NCI-H460 (cell line): ENCODE measurements around the gene BCL11B. TPM values are rescaled to one million over a fixed set of nuclear protein-coding genes. Genes with fewer than 3 reads are reported as not detected.

Source experiments
- DNase-seq: peaks from one replicate; pipeline ENCODE4 v3.0.0-alpha.2; 2016; ENCODE audit warnings: low read depth; ENCODE audit errors: extremely low read depth
- total RNA-seq: library from RNA; depleted of rRNA; stranded (reverse); fragments of >200 nt; shearing (Covaris generic); gene quantifications from 2 replicates; pipeline ENCODE4 v1.2.3, GENCODE V29; 2014

Gene BCL11B
- total RNA-seq, 1 experiment from 2014 or later, result not detected

DNA sequence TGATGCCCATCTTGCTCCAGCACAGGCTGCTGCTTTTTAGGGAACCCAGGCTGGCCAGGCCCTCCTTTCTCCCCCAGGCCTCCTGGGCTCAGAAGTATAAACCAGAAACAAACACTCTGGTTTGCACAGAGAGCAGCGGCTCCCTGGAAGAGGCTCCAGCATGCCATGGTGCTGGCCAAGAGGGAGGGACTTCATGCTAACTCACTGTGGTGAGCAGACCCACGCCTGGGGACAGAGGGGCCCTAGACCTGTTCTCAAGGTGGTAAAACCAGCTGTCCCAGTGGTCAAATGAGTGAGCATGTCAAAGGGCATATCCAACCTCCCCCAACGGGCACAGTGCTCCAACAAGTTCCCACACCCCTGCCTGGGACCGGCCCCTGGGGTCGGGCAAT, 15.5 kb downstream of the BCL11B start:
- no peak for DNase-seq

DNA sequence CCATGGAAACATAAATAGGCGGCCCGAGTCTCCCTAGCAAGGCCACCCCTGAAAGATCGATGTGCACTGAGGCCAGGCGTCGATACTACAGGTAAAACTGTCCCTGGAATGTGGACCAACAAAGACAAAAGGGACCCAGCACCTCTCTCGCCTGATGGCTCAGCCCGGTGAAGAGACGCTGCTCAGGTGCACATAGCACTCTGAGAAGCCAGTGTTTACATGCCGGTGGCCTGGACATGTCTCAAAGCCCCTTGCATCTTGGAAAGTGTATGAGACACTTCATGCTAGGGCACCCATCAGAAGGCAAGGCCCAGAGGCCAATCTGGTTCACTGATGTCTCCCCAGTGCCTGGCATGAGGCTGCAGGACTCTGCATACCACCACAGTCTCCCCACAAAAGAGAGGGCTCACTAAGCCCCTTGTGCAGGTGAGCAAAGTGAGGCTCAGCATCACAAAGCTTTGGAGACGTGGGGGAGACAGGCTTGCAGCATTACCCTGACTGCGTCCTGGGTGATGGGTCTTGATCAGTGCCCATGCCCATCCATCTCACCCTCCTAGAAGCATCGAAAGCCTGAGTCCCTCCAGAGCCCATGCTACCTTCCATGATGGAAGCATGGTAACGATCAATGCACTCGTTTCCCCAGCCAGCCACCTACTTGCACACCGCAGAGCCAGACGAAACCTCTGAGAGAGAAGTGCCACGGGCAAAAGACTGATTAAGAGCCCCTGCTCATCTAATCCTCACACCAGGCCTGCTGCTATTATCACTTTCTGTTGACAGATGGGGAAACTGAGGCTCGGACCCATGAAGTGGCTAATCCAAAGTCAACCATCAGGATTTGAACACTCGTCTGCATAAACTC, 16.1 kb downstream of the BCL11B start:
- no peak for DNase-seq

DNA sequence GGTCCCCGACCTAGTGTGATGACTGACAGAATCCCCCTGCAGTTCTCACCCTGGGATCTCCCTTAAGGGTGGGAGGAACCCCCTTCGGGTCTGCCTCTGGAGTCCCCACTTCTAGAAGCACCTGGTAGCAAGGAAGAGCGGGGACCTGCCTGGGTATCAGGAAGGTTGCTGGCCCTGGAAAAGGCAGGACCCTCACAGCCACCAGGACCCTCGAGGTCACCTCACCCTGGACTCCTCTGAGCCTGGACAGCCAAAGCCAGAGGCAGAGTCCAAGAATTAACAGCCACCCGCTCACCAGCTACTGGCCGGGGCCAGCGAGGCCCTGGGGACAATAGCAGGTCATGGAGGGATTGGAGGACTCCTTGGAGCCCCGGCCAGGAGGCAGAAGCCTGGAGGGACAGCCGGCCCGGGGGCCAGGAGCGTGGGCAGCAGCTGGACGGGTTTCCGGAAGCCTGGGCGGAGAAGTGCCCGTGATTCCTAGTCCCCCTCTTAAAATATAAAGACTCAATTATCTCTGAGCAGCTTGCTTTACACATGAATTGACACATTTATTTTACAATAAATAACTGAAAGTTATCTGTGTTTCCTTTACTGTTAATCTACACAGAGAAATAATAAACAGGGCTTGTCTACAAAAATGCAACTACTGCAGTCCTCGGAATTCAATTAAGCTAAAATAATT, 17.5 kb downstream of the BCL11B start:
- no peak for DNase-seq

DNA sequence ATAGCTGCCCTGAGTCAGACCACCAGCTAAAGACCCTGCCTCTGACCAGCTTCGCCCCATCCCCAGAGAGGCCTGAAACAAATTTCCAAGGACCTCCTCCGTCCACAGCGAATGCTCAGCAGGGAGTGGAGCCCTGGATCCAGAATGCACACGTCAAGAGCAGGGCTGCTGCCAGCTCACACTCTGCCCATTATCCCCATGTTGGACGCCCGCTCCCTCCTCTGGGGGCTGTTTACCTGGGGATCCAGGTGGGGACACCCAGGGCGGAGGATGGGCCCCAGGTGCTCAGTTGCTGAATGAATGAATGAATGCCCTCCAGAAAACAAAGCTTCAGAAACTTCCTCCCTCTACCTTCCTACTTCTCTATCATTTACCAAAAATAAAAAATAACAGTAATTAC, 18.1 kb downstream of the BCL11B start:
- DNase-seq, result no peak

DNA sequence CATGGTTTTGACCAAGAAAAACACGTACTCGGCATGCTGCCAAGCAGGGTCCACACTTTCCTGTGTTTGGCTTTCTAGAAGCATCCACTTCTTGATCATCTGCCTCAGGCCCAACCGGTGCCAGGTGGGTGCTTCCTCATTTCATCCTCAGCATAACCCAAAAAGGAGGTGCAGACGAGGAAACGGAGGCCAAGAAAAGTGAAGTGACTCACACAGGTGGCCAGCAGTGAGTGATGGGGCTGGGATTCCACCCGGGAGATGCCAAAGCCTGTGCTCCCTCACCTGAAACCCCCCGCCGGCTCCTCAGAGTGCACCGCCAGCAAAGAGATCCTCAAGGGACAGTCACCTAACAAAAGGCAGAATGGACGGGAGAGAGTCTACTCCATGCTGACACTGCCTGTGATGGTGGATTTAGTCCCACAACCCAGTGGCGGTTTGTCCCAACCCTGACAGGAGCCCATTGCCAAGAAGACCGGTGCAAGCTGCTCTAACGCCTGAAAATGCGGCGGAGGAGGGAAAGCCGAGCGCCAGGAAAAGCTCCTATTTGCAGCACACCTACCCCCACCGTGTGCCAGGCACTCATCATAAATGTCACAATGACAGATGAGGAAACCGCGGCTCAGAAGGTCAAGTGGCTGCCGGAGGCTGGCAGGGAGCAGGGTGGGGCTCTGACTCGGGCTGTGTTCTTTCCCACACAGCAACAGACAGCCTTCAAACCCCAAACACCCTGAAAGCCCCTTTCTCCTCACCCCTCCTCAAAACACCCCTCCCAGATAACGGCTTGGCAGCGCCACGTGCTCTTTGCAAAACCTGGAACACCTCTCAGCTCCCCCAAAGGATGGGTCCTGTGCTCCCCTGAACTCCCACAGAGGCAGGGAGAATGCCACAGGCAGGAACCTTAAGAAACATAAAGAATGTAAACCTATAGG, 18.8 kb downstream of the BCL11B start:
- no peak for DNase-seq

DNA sequence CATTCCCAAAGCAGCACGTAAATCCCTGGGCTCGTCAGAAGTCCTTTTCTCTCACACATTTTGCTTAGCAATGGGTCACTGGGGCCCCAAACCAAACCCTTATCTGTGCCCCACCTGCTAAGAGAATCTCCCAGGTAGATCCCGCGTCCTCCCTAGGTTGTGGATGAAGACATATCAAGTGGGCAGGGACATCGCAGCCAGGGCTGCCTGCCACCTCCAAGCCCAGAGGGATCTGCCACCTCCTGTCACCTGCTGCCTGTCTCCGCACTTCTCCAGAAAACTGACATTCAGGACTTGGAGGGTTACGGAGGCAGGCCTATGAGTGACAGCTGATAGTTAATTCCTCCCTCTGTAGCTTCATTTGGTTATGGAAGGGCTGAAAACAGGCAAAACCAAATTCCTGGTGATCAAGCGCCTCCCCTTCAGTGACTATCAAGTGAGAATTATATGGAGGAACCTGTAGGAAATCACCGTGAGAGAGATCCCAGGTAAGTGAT, 19.5 kb downstream of the BCL11B start:
- no peak for DNase-seq

DNA sequence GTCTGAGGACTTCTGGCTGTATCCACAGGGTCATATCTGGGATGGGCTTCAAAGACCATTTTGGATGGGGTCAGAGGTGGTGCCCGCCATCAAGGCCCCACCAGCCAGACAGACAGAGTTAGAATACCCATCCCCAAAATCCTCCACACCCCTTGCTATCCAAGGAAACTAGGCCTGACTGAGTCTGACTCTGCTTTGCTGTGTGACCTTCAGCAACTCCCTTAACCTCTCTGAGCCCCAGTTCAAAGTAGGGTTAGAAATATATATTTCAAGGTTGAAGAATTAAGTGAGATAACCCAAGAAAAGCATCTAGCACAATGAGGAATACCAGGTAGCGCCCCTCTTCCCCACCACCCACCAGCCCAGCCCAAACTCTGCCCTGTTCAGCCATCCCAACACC, 20.3 kb downstream of the BCL11B start:
- DNase-seq, result no peak

DNA sequence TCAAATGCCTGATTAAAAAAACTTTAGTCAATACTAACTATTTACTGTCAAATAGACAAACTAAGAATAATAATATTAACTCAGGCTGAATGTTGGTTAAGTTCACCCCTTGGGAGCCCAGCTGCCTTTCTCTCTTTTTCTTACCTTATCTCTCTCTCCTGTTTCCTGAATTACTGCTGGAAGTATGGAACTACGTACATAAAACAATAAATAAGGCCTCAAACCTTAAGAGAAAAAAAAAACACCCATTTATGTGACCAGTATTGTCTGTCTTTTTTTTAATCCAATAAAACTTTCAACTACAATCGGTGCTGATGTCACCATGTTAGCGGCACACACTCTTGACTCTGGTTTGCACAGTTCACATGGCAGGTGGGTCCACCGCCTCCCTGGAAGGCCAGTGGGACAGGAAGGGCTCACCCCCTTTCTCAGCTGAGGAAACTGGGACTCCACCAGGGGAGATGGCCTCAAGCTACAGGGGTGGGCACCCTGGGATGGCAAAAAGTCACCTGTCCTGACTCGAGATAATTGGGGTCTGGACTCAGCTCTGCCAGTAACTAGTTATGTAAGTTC, 21.3 kb downstream of the BCL11B start:
- no peak for DNase-seq

DNA sequence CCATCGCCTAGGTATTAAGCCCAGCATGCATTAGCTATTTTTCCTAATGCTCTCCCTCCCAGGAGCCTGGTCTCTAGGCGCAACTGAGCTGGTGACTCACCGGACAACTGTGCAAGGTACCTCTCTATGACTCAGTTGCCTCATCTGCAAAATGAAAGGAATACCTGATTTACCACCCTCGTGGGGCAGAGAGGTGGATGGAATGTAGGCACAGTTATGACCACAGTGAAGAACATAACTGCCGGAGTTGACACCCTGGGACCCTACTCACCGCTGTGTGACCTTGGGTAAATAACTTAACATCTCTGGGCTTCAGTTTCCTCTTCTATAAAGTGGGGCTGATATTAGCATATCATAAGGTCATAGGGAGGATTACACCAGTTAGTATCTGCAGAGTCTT, 22.6 kb downstream of the BCL11B start:
- DNase-seq, result no peak

DNA sequence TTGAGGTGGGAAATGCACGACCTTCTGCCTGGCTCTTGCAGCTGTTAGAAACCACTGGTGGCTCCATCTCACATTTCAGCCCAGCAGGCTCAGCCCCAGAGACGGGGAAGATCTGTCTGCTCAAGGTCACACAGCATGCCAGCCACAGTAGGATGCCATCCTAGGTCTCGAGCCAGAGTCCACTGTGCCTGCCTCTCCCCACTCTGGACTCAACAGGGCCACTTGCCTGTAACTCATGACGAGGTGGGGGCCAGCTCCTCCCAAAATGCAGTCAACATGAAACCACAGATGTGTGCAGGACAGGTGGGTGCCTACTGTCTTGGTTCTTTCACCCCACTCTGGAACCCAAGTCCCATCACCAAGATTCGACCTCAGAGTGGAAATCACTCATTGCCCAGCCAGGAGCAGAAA, 23.2 kb downstream of the BCL11B start:
- DNase-seq, result no peak

DNA sequence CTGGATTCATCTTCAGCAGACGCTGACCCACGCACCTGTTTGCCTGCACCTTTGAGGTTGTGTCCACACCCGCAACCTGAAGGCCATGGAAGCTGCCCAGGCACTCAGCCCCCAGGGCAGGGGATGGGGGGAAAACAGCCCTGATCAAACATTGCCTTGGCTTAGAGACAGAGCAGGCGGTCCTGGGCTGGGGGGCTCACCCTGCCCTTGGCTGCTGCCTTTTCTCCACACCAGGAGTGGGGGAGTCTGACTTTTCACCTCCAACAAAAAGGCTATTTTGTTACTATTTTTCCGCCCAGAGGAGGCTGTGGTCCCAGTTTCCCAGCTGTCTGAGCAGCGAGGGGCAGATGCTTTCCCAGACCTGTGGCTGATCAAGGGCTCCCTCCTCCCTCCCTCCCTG, 24.2 kb downstream of the BCL11B start:
- no peak for DNase-seq

DNA sequence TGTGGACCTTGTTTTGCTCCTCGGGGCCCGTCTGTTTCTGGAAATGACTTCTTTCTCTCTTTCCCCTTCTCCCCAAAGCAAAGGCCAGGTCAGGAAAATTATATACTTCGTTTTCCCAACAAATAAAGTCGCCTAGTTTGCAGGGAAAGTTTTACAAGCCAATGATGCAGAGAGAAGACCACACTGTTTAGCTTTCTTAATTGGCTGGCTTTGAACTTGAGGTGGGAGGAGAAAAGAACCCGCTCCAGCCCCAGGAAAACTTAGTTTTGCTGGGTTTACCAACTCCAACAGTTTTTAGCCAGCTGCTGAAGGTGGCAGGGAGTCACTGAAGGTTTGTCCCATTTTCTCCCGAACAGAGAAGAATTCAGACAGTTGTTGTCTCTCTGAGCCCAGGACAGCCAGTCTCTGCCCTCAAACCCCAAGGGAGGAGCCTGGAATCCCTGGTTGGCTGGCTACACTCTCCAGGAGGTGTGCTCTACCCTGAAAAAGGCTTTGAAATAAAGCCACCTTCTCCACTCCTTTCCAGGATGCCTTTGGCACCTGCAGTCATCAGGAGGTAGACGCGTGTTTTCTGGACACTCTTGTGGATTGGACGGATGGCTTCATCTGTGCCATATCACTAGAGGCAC, 24.8 kb downstream of the BCL11B start:
- DNase-seq, result no peak

DNA sequence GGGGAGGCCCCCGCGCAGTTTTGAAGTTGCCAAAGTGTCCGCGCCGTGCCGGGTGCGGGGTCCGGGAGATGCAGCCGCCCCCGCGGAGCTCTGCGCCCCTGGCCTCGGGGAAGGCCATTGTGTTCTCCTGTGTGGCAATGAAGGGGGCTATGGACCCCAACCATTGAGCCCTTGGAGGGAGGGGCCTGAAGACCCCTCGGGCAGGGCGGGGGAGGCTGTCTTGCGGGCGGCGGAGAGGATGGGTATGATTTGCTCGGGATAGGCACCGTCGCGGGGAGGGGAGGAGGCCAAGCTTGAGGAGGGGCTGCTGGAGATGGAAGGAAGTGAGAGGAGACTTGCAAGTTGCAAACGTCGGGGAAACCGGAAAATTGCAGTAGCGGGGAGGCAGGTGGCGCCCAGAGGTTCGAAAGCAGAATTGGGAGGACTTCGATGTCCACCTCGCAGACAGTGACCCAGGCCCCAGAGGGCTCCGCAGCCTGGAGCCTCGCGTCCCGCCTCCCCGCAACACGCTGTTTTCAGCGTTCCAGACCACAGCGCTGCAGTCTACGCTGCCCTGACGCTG, 25.4 kb downstream of the BCL11B start:
- no peak for DNase-seq

DNA sequence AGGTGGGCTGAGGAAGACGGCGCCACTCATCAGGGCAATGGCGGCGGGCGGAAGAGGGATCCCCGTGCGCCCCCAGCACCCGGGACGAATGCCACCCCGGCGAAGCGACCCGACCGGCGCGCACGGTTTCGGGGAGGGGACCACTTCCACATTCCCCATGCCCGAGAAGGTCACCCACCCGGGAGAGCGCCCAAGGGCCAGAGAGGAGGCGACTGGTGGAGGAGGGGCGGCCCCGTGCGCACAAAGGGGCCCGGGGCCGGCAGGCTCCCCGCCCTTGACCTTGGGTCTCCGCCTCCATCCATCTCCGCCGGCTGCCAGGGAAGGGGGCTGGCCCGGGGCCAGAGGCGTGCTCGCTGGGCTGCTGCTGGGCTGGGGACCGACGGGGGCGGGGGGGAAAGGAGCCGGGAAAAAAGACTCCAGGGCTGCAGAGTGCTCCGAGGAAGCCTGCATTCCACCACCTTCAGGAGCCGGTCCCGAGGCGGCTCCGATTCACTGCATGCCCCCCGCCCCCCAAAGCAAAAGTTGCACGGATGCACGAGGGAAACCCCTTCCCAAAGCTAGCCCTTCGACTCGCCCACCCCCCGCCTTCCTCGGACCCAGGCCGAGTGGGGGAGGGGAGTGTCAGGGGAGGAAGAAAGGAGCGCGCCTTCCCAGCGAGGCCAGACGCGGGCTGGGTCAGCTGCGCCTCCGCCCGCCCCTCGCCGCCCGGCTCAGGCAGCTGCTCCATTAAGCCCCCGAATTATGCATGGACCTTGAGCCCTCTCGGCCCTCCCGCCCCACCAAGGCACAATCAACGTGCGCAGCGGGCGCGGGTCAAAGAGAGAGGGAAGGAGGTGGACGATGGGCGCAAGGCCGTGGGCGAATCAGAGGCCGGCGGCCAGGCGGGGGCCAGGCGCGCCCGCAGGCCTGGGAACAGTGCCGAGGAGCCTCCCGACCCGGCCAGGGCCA, 26.2 kb downstream of the BCL11B start:
- no peak for DNase-seq

DNA sequence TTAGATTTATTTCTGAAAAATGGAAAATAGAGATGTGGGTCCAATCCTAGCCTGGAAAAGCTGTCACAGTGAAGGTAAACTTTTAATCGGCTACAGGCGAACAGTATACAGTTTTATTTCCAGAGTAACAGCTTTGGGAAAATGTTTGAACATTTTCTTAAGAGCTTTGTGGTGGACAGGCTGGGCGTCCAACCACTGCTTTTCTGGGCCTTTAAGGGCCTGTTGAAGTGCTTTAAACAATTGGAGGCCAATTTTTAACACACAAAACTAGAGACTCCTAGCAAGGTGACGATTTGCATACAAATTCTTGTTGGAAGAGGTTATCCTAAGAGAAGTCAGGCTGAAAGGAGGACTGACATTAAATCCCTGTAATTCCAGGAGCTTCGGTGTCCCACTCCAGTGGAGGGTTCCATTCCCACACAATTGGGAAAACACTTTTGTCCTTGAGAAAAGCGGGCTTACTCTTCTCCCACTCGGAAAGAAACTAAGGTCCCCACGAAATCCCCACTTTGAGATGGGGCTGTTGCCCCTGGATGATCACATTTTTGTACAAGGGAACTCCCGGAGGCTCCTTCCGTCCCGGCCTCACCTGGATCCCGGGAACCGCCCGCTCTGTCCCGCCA, 26.9 kb downstream of the BCL11B start:
- no peak for DNase-seq

DNA sequence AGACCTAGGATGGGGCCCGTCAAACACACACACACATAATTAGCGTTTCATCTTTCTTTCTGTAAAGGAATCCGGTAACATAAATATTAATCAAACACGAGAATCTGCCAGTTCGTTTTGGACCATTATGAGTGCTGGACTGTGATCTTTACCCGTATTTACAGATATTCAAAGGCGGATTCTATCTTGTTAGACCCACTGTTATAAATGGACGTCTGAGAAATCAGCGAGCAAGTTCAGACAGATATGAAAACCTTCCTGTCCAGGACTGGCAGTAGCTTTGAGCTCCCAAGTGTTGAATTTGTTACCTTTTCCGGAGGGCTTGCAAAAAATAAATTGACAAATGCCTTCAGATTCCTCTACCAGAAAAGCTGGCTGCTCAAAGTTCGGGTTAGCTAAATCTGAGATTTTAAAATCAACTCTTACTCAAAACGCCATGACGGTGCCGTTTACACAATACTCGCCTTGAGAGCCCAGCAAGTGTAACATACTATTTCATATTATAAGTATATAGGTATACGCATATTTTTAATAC, 27.6 kb downstream of the BCL11B start:
- DNase-seq, result no peak

DNA sequence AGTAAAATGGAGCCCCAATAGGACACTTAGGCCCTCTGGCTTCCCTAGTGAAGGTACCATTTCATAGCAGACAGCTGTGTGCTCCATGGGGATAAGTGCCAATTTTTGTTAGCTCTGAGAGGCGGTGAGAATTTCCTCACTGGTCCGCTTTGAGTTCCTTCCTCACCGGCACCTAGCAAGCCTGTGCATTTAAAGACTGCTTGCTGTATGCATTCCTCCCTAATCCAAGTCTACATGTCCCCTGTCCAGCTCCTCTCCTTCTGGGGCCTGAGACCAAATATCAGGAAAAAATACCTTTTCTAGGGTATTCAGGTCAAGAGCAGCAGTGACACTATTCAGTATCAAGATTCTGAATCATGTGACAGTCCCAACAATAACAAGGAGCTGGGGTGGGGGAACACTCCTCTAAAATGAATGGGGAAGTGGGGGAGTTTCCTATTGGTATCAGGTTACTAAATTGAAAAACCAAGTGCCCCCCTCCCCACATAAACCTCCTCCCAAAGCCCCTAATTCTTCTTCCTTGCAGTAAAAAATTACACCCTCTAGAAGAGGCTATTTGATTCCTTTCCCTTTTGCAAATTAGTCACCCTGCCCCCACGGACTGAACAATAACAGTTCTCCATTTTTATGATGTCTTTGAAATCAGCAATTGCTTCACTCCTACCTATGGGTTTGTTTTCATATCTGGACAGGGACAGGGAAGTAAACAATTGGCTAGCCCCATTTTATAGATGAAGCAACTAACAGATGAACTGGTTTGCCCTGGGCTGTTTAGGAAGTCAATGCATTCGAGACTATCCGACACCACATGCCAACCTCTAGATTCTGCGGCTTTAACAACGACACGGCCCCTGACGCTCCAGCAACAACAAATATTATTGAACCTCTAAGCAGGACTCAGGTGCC, 28.9 kb downstream of the BCL11B start:
- no peak for DNase-seq
